DMS 273 treated with DMSO at 0.1 percent for 48 hours (cell line): ENCODE results near the gene TKT.
A peak's percentile ranks its signal among the peaks of the same experiment; 100 is the strongest.
"Not testable (repeated sequence)": the region's sequence is repeated elsewhere in the genome, so short reads cannot be mapped to it uniquely, and the experiment has no call there.

ENCODE experiments used
- DNase-seq: peaks from one replicate; lab custom pipeline; 2025; lab: John Stamatoyannopoulos, UW

Gene TKT

GRCh38 chr3:53259427-53260259 lies 3.8 kb upstream of the TKT start:
- DNase-seq: peak; percentile 15

GRCh38 chr3:53258600-53259426 lies 3.0 kb upstream of the TKT start:
- no peak for DNase-seq

GRCh38 chr3:53257465-53257864 lies 1.6 kb upstream of the TKT start:
- no peak for DNase-seq

- no peak for DNase-seq
Observed at GRCh38 chr3:53256704-53257055, 858 bp upstream of the TKT start.

GRCh38 chr3:53255423-53255774 lies 423 bp downstream of the TKT start:
- no peak for DNase-seq

- DNase-seq: no peak
Observed at GRCh38 chr3:53254509-53255422, 1.1 kb downstream of the TKT start.

- DNase-seq: no peak
Observed at GRCh38 chr3:53253707-53254508, 1.9 kb downstream of the TKT start.

- not testable (repeated sequence) for DNase-seq
Observed at GRCh38 chr3:53252947-53253322, 2.9 kb downstream of the TKT start.

- DNase-seq: no peak
Observed at GRCh38 chr3:53252096-53252946, 3.5 kb downstream of the TKT start.

GRCh38 chr3:53250881-53251605 lies 4.8 kb downstream of the TKT start:
- no peak for DNase-seq

GRCh38 chr3:53250453-53250852 lies 5.4 kb downstream of the TKT start:
- DNase-seq: no peak

GRCh38 chr3:53248161-53248560 lies 7.7 kb downstream of the TKT start:
- no peak for DNase-seq

GRCh38 chr3:53247619-53248018 lies 8.2 kb downstream of the TKT start:
- DNase-seq: no peak

- no peak for DNase-seq
Observed at GRCh38 chr3:53244271-53244670, 11.6 kb downstream of the TKT start.

- DNase-seq: no peak
Observed at GRCh38 chr3:53243785-53244184, 12.0 kb downstream of the TKT start.

- DNase-seq: no peak
Observed at GRCh38 chr3:53243165-53243564, 12.7 kb downstream of the TKT start.

GRCh38 chr3:53242642-53243041 lies 13.2 kb downstream of the TKT start:
- DNase-seq: no peak

- no peak for DNase-seq
Observed at GRCh38 chr3:53242155-53242554, 13.7 kb downstream of the TKT start.

GRCh38 chr3:53240989-53241972 lies 14.5 kb downstream of the TKT start:
- DNase-seq: no peak
